Hepatocyte (in vitro differentiated cells): ENCODE data around the gene ZNF525.

ENCODE experiments used
- EZH2 ChIP-seq: fragments of 200-600 bp; sonication (generic); IDR thresholded peaks from 2 replicates; pipeline ENCODE4 v1.6.1; 2016; ENCODE audit warnings: antibody characterized with exemption, mild to moderate bottlenecking, borderline replicate concordance
- EZH2phosphoT487 ChIP-seq: fragments of 200-600 bp; sonication (generic); IDR thresholded peaks from one replicate; pipeline ENCODE4 v1.6.1; 2018; ENCODE audit warnings: antibody characterized with exemption, mild to moderate bottlenecking, low read depth, moderate library complexity; ENCODE audit not compliant: unreplicated experiment, severe bottlenecking
- TF ChIP-seq, protein P1 (sequence below): fragments of 200-600 bp; sonication (generic); IDR thresholded peaks from 2 replicates; pipeline ENCODE4 v1.5.1; 2016; ENCODE audit warnings: antibody characterized with exemption, mild to moderate bottlenecking; ENCODE audit not compliant: poor library complexity

DNA sequence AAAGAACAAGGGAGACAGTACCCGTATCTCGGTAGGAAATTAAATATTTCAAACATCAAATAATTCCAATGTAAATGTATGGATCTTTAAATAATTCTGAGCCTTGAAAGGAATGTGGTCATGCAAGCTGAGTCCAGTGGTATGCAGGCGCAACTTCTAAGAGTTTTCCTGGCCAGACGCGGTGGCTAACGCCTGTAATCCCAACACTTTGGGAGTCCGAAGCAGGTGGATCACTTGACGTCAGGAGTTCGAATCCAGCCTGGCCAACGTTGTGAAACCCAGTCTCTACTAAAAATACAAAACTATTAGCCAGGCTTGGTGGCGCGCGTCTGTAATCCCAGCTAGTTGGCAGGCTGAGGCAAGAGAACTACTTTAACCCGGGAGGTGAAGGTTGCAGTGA is 33.0 kb upstream of the ZNF525 start:
- TF ChIP-seq, protein P1, sequence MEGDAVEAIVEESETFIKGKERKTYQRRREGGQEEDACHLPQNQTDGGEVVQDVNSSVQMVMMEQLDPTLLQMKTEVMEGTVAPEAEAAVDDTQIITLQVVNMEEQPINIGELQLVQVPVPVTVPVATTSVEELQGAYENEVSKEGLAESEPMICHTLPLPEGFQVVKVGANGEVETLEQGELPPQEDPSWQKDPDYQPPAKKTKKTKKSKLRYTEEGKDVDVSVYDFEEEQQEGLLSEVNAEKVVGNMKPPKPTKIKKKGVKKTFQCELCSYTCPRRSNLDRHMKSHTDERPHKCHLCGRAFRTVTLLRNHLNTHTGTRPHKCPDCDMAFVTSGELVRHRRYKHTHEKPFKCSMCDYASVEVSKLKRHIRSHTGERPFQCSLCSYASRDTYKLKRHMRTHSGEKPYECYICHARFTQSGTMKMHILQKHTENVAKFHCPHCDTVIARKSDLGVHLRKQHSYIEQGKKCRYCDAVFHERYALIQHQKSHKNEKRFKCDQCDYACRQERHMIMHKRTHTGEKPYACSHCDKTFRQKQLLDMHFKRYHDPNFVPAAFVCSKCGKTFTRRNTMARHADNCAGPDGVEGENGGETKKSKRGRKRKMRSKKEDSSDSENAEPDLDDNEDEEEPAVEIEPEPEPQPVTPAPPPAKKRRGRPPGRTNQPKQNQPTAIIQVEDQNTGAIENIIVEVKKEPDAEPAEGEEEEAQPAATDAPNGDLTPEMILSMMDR: no peak
- no peak for TF ChIP-seq EZH2
- no peak for TF ChIP-seq EZH2phosphoT487
